DMS114 treated with DMSO at 0.1 percent for 48 hours (cell line): ENCODE results near the gene OPRM1.
"Not testable (repeated sequence)": the region's sequence is repeated elsewhere in the genome, so short reads cannot be mapped to it uniquely, and the experiment has no call there.

Experiments used
- DNase-seq: peaks from one replicate; lab custom pipeline; 2025; ENCODE audit not compliant: unreplicated experiment; lab: John Stamatoyannopoulos, UW

The OPRM1 gene

DNA sequence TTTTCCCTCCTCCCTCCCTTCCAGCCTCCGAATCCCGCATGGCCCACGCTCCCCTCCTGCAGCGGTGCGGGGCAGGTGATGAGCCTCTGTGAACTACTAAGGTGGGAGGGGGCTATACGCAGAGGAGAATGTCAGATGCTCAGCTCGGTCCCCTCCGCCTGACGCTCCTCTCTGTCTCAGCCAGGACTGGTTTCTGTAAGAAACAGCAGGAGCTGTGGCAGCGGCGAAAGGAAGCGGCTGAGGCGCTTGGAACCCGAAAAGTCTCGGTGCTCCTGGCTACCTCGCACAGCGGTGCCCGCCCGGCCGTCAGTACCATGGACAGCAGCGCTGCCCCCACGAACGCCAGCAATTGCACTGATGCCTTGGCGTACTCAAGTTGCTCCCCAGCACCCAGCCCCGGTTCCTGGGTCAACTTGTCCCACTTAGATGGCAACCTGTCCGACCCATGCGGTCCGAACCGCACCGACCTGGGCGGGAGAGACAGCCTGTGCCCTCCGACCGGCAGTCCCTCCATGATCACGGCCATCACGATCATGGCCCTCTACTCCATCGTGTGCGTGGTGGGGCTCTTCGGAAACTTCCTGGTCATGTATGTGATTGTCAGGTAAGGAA, at the start of gene OPRM1:
OPRM1 (plus strand) TSS at position 10 of the 612 bp plus-strand sequence; CDS start at position 315, 305 bp downstream.
- DNase-seq, result no peak

DNA sequence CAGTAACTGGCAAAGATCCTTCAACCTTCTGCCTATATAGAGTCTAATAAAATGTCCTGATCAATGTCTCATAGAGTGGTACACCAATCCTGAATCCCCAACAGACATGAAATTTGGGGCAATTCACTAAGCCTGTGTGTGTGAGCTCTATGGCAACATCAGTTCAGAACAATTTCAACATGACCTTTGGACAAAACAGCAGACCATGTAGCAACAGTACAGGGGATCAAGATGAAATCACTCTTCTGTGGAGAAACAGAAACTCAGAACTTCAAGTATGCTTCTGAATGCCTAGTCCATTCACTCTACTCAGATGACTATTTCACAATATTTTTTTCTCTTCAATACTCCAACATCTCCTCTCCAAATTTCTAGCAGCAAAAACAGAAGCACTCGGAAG, 49.1 kb upstream of the OPRM1 start:
- DNase-seq, result no peak

DNA sequence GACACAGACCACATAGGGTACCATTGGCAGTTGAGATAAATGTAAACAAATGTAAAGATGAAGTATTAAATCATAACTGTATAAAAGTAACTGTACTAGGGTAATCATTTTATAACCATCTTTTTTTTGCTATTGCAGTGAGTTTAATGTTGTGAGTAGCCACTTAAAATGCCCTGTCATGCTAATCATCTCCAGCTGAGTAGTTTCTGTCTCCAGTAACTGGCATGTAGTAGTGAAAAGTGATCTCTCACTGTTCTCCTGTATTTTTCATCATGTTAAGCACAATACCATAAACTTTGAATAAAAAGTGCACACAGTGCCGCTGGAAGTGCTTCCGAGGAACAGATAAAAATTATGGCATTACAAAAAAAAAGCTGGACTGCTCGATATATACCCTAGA, 45.0 kb upstream of the OPRM1 start:
- no peak for DNase-seq

DNA sequence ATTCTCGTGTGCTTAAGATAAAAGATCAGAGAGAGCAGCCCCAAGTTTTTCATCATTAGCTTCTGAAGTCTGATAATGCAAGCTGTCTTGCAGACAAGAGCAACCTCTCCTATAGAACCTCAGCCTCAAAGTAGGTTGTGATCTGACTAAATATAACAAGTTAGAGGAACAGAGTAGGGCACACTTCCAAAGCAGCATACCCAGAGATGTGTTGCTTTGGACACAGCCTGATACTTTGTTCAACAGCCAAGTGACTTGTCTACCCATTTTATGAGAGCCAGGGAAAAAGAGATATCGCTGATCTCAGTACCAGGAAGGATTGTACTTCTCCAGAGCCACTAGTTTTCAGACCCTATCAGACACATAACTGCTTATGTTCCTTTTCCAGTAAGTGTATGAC, 44.2 kb upstream of the OPRM1 start:
- DNase-seq, result no peak

DNA sequence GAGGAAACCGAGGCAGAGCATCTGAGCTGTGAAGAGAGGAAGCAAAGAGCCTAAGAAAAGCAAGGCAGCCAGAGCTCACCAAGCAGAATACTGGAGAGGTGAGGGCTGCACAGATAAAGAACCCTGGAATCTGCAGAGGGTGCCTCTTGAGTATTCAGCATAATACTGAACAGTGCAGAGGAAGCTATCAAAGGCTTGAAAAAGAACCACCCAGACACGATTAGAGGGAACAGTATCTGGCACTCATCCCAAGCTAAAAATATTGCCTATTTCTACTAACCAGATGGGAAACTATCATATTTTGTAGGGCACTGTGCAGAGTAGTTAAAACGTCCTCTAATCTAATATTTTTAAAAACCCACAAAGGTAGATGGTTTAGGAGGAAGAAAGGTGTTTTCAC, 41.8 kb upstream of the OPRM1 start:
- no peak for DNase-seq

DNA sequence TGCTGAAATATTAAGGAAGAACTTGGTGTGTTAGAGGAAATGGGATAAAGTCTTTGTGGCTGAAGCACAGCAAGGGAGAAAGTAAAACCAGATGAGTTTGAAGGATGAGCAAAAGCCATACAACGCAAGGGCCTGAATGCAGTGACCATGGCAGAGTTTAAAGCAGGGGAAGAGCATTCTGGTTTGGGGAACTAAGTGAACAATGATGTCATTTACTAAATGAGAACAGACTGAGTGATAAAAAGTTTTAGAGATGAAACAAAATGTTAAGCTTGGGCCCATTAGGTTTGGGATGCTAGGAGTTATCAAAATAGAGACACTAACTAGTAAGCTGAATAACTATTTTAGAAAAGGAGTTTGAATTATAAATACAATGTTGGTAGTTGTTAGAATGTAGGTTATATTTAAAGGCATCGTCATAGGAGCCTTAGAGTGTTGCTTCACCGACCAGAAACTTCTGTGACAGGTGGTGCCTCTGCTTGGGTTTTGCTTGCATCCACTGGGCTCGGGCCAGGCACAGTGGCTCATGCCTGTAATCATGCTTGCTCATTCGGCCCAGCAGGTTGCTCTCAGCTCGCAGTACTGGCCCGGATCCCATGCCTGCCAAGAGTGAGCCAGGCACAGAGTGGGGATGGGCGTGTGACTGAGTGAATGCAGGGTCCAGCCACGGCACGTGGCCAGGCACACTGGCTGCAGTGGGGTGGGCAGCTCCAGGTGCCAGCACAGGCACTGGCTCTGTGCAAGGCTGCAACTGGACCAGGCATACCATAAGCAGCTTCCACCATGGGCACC, 37.4 kb upstream of the OPRM1 start:
- DNase-seq, result no peak

DNA sequence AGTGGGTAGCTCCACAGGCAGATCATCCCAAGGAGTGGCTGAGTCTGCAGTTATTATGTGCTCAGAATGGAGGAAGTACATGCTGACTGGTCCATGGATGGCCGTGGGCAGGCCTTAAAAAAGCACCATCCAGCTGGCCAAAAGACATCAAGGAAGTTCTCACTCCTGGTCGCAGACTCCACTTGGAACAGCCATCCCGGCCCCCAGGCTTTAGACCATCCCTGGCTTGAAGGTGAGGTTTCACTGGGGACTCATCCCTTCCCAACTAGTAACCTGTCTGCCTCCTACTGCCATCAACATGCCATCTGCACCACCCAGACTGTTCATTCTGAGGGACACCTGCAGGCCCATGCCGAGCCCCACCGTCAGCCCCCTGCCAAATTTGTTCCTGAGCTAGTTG, 36.1 kb upstream of the OPRM1 start:
- DNase-seq, result no peak

DNA sequence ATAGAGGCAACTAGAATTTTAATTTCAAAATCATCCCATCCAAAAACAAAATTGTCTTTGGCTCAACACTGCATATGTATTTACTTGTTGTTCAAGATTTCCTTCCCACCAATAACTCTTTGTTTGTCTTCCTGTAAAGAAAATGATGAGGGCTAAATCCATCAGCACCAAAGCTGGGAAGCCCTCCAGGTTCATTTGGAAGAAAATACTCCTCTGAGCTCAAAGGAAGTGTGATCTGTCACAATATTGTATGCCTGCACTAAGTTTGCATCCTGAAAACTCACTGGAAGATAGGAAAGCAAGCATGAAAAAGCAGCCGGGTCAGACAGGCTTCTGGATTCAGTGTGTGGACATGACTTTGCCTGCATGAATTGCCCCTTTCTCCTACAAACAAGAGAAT, 28.7 kb upstream of the OPRM1 start:
- no peak for DNase-seq

DNA sequence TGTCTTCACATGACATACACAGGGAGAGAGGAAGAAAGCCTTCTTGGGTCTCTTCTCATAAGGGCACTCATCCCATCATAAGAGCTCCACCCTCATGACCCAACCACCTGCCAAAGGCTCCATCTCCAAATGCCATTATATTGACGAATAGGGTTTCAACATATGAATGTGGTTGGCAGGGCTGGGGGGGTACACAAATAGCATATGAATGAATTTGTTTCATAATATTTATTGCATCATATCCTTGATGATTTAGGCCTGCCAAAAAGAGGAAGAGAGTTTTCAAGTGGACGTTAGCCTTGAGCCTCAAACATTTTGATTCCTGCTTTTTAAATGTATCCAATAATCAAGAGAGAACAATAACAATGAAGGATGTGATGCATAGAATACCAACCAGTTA, 26.2 kb upstream of the OPRM1 start:
- DNase-seq, result no peak

DNA sequence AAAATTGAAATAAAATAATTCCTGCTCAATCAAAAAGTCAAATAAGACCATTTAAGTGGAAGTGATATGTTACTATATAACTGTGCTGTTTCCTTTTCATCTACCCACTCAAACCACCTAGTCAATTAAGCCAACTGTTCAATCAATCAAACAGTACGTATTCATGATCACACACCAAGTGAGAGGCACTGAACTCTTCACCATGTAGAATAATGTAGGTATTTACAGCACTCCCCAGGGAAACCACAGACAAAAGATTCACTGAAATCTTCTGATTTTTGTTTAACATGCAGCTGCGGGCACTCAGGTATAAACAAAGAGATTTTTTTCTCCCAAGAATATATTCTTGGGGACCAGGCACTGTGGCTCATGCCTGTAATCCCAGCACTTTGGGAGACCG, 21.3 kb upstream of the OPRM1 start:
- no peak for DNase-seq

DNA sequence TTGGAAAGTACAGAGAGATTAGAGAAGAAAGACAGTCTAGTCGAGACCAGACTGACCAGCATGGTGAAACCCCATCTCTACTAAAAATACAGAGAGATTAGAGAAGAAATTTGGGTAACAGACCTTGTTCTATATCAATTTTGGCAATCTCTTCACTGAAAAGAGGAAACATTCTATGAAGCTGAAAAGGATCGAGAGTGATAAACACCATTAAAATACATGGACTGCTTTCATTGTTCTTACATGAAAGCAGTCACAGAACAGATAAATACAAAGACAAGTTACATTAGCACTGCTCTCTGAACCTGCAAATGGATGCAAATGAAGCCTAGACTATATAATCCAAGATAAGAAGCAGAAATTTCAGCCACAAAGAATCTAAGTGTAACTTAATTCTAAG, 8.4 kb upstream of the OPRM1 start:
- no peak for DNase-seq

DNA sequence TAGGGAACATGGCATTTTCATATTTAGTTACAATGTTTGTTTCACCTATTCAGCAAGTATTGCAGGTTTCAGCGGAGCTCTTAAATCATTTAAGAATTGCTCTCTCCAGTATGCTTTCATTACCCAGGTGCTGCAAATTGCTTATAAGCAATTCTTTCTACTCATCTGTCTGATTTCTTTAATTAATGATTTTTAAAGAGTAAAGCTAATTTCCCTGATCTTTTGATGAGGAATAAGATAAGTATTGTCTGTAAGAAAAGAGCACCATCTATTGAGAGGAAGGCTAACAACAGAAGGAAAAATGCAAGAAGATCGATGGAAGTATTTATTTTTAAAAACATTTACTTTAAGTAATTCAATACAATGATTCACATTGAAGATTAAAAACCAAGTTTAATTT, 2.0 kb downstream of the OPRM1 start:
- DNase-seq, result no peak

DNA sequence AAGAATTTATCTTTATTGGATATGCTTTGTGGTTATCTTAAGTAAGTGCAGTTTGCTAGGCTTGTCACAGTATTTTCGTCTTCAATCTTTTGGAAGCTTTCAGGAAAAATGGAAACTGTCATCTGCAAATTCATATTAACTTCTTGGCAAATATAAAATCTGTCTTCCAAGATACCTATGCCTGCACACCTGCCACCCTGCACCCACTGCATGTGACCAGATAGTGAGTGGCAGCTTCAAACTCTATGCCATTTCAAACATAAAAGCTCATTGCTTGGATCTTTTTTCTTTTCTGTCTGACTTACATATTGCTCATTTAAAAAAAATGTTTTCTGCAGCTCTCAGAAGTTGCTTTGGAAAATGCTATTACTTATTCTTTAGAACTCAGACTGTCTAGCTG, 14.1 kb downstream of the OPRM1 start:
- no peak for DNase-seq

DNA sequence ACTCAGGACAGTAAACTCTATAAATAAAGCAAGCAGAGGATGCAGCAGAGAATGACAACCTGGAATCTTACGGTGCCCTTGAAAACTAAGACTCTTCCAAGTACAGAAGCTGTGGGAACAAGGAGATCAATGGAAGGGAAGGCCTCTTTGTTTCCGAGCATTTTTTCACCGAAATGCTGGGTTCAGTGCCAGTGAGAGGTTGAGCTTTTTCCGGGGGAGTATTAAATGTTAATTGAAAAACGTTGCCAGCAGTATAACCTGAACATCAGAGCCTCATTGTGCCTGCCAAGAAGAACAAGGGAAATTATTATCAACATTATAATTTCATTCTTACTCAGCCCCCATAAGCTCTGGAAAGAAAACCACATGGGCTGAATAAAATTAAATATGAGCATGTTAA, 17.5 kb downstream of the OPRM1 start:
- DNase-seq, result no peak

DNA sequence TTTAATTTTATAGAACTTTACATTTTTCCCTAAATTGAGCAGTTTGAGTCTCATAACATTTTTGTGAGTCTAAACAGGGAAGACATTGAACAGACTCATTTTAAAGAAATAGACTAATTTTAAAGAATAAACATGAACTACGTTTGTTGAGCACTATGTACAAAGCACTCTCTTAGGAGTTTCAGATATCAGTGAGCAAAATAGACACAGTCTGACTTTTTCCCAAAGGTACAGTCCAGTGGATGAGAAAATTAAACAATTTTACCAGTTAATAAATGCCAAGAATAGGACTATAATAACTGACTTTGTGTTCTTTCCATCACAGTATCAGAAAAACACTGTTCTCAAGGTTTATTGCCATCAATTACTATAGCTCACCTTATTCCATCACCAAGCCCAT, 18.1 kb downstream of the OPRM1 start:
- DNase-seq, result no peak

DNA sequence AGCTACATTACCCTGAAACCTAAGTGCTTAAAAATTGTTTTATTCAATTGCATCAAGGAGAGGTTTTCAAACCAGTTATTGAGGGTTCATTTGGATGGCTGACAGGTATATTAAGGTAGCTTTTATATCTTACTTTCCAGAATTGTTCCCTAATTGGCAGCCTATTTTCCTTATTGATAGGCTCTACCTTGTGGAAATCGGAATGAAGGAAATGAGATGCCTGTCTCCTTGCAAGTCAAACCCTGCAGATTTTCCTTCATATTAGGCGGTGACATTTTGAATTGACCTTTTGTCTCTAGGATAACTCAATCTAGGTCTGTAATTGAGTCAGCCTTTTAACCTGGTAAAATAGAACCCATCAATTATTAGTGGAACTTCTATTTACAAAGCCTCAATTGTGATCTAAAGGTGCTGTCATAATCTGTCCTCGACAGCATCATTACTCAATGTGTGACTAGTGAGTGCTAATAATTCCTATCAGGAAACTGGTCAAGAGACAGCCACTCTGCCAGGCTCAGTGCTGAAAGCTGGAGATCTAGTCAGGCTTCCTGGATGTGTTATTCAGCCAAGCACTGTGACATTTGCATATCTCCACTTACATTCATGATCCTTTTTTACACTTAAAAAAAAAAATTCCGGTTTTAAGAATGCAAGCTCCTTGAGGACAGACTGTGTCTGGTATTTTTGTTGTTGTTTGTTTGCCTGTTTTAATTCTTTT, 20.1 kb downstream of the OPRM1 start:
- no peak for DNase-seq

DNA sequence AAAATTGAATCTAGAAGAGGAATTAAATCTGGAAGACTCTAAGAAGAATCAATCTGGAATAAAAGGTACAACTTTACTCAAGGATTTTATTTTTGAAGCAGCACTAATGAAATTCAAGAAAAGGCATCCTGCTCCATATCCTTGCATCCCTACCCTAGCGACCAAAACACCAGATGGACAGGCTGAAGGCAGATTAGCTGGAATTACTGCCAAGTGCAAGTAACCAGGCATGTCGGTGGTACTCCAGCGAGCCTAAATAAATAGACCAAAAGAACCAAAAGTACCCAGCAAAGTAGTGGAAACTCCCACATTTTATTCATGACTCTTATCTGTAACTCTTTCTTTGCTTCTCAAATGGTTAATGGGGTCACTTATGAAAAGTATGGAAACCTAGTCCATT, 21.0 kb downstream of the OPRM1 start:
- DNase-seq, result no peak

DNA sequence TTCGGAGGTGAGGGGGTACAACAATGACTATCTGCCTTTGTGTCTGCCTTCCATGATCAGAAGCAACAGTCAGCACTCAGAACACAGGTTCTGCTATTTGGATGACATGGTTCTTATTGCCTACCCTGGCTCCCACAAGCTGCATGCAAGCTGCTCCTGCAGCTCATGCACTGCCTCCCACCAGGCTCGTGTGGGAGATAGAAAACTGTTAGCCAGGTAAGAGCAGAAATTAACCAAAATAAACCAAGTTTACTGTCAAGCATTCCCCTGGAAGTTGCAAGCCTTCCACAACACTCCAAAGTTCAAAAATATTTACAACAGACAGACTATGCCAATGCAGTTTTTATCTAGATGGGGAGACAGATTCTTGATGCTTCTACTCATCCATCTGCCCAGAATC, 31.0 kb downstream of the OPRM1 start:
- DNase-seq, result no peak

DNA sequence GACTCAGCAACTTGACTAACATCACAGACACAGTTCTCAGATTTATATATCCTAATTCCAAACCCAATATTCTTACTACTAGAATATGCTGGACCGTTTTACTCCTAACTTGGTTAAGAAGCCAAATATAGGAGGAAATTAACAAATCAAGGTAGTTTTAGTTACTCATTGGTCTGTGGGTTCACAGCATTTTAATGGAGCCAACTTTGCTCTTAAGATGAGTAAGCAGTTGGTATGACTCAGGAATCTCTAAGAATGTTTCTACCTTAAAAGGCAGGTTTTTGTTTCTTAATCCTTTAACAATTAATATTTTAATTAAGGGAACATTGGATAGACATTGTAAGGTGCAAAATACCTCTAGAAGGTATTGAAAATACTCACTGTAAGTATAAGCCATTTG, 31.6 kb downstream of the OPRM1 start:
- DNase-seq, result no peak

DNA sequence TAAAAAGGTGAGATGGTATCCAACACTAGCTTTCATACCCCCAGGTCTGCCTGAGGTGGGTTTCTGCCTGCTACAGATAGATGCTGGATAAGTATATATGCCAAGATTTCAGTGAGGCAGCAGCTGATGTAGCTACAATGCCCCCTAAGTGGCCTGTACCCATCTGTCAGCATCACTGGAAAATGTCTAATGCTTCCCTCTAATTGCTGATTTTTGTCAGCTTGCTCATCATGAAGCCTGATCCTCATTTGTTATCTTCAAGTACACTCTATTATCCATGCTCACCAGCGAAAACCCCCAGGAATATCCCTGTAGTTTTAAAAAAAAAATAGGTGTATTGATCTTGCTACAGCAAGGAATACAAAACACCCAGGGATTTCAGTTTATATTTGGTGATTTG, 32.2 kb downstream of the OPRM1 start:
- DNase-seq, result no peak

DNA sequence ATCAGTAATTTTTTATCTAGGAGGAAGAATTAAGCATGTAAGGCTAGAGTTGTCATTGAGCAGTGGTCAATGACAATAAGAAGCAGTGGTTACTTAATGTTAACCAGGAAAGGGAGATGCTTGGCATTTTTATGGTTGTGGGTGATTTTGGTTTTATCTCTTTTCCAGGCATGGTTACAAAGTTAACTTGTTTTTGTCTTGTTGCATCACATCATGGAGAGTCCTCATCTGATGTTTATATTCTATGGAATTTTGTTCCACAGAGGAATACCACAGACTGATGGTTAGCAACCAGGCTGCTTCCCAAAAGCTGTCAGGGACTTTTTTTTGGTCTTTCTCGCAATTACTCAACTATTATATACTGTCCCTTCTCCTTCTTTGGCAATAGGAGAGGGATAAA, 32.7 kb downstream of the OPRM1 start:
- DNase-seq, result no peak

DNA sequence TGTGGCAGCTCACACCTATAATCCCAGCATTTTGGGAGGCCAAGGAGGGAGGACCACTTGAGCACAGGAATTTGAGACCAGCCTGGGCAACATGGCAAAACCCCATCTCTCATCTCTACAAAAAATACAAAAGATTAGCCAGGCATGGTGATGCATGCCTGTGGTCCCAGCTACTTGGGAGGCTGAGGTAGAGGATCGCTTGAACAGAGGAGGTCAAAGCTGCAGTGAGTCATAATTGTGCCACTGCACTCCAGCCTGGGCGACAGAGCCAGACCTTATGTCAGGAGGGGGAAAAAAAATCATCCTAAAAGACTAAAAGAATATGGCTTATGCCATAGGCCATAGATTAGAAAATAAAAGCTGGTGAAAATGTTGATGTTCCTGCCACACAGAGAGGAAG, 39.6 kb downstream of the OPRM1 start:
- not testable (repeated sequence) for DNase-seq
